ENCODE results near the gene PLEKHB1.

- TF ChIP-seq POLR2A (IDR thresholded peaks at IDR 0.05) (no peak), EP300 (IDR thresholded peaks at IDR 0.05; ENCODE audit: low read depth) (no peak), CTCF (IDR thresholded peaks at IDR 0.05) (no peak)
Observed at GRCh38 chr11:73648121-73648520, 1.7 kb downstream of the PLEKHB1 start.

All from transverse colon (tissue), 3 donors.